Measurements from ENCODE around the gene VKORC1. TPM values are rescaled to one million over a fixed set of nuclear protein-coding genes. Genes with fewer than 3 reads are reported as not detected.

VKORC1 gene
- total and polyA plus RNA-seq, 2 of the 8 experiments (the other 6 are each of a cell fraction or from before 2014, with no cell fraction given), result 84.1 to 483 TPM

- no peak for TF ChIP-seq KDM1A (IDR thresholded peaks at IDR 0.05; ENCODE audit: borderline replicate concordance, low read length)
- no peak for TF ChIP-seq EZH2 (IDR thresholded peaks at IDR 0.05; ENCODE audit: low read depth, low read length, severe bottlenecking)
- TF ChIP-seq CEBPB (IDR thresholded peaks at IDR 0.05; ENCODE audit: low read depth, low read length), result no peak
- TF ChIP-seq MAFK (IDR thresholded peaks at IDR 0.05; ENCODE audit: low read depth, low read length), result no peak
- no peak for TF ChIP-seq SRF (IDR thresholded peaks at IDR 0.05; ENCODE audit: low read depth, low read length)
- no peak for TF ChIP-seq RXRA (IDR thresholded peaks at IDR 0.05; ENCODE audit: insufficient read depth, low read depth, low read length)
- TF ChIP-seq SIX5 (IDR thresholded peaks at IDR 0.05; ENCODE audit: low read depth, low read length), result no peak
Observed at GRCh38 chr16:31064882-31065461, 29.6 kb downstream of the VKORC1 start (continued).
